Measurements from ENCODE around the gene FAM9A.

FAM9A gene

DNA sequence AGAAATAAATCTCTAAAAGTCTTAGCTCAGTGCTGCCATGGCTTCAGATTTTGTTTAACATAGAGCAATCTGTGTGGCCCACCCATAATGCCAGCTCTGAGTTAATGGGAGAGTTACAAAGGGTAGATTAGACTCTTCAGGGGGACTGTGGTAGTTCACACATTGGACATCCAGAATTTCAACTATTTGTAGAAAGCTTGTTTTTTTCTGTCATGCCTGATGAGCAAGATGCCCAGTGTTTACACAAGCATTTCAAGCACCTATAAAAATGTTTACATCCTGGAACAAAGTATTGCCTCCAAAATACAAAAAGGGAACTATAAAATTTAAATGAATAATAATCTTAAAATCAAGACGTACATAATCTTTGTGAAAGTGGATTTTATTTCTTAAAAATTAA, 43.0 kb upstream of the FAM9A start:
- no peak for DNase-seq
- no peaks in the 10 kb centered on the region for H3K27me3 ChIP-seq (replicated peaks; ENCODE audit: control insufficient read depth, insufficient read depth, low read length, poor library complexity, severe bottlenecking)
- no peaks in the 10 kb centered on the region for H3K9me3 ChIP-seq (ENCODE audit: control insufficient read depth, low read length)
- H3K4me3 ChIP-seq (ENCODE audit: insufficient read depth, low read depth, low read length, poor library complexity, severe bottlenecking): no peak overlapping the region
- H3K4me1 ChIP-seq (ENCODE audit: control insufficient read depth, insufficient read depth, low read length, poor library complexity, severe bottlenecking): no peaks in the 10 kb centered on the region
- no peak overlapping the region for H3K27ac ChIP-seq (ENCODE audit: insufficient read depth, low read length, poor library complexity, severe bottlenecking)
- H3K36me3 ChIP-seq (ENCODE audit: control insufficient read depth, insufficient read depth, low read length): no peaks in the 10 kb centered on the region

DNA sequence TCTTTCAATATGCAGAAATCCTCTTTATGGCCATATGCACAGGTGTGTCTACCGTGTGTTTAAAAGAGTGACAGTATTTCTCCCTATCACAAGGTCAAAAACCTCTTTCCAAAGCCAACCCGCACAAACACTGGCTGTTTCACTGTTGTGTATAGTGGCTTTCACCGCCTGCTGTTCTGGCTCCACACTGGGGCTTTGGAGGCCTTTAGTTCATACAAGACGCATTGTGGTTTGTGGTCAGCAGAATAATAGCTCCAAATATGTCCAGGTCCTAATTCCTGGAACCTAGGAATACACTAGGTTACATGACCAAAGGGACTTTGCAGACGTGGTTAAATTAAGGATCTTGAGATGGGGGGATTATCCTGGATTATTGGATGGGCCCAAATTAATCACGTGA, 40.7 kb upstream of the FAM9A start:
- Histone ChIP-seq H3K27me3 (replicated peaks; ENCODE audit: control insufficient read depth, insufficient read depth, low read length, poor library complexity, severe bottlenecking) (no peaks in the 10 kb centered on the region), H3K4me3 (ENCODE audit: insufficient read depth, low read depth, low read length, poor library complexity, severe bottlenecking) (no peak overlapping the region), H3K27ac (ENCODE audit: insufficient read depth, low read length, poor library complexity, severe bottlenecking) (no peak overlapping the region), H3K4me1 (ENCODE audit: control insufficient read depth, insufficient read depth, low read length, poor library complexity, severe bottlenecking) (no peaks in the 10 kb centered on the region), H3K36me3 (ENCODE audit: control insufficient read depth, insufficient read depth, low read length) (no peaks in the 10 kb centered on the region), H3K9me3 (ENCODE audit: control insufficient read depth, low read length) (no peaks in the 10 kb centered on the region)
- no peak for DNase-seq

- H3K4me3 ChIP-seq (ENCODE audit: insufficient read depth, low read depth, low read length, poor library complexity, severe bottlenecking): no peak overlapping the region
- H3K36me3 ChIP-seq (ENCODE audit: control insufficient read depth, insufficient read depth, low read length): no peaks in the 10 kb centered on the region
- no peak overlapping the region for H3K27ac ChIP-seq (ENCODE audit: insufficient read depth, low read length, poor library complexity, severe bottlenecking)
- DNase-seq: no peak
- H3K27me3 ChIP-seq (replicated peaks; ENCODE audit: control insufficient read depth, insufficient read depth, low read length, poor library complexity, severe bottlenecking): no peaks in the 10 kb centered on the region
- no peaks in the 10 kb centered on the region for H3K4me1 ChIP-seq (ENCODE audit: control insufficient read depth, insufficient read depth, low read length, poor library complexity, severe bottlenecking)
- H3K9me3 ChIP-seq (ENCODE audit: control insufficient read depth, low read length): no peaks in the 10 kb centered on the region
Measured at GRCh38 chrX:8834392-8834791, 33.2 kb upstream of the FAM9A start.

GRCh38 chrX:8832582-8833378, 31.6 kb upstream of the FAM9A start:
- H3K27me3 ChIP-seq (replicated peaks; ENCODE audit: control insufficient read depth, insufficient read depth, low read length, poor library complexity, severe bottlenecking): no peaks in the 10 kb centered on the region
- no peak overlapping the region for H3K4me3 ChIP-seq (ENCODE audit: insufficient read depth, low read depth, low read length, poor library complexity, severe bottlenecking)
- H3K27ac ChIP-seq (ENCODE audit: insufficient read depth, low read length, poor library complexity, severe bottlenecking): no peak overlapping the region
- no peaks in the 10 kb centered on the region for H3K4me1 ChIP-seq (ENCODE audit: control insufficient read depth, insufficient read depth, low read length, poor library complexity, severe bottlenecking)
- no peaks in the 10 kb centered on the region for H3K36me3 ChIP-seq (ENCODE audit: control insufficient read depth, insufficient read depth, low read length)
- no peaks in the 10 kb centered on the region for H3K9me3 ChIP-seq (ENCODE audit: control insufficient read depth, low read length)
- DNase-seq: no peak

DNA sequence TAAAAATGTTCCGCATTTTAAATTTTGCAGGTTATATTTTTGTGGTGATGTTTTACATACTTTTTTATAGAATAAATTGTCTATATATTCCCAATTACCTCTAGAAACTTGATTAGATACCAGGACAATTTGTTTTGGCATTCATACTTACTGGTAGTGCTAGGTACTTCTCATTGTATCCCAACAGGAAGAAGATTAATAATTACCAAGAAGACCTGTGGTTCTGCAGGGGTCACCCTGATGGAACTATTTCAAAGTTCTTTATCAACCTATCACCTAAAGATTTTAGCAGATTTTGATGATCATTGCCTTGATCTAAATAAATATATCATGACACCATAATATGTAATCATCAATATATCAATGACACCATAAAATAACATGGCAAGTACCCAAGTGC, 22.5 kb upstream of the FAM9A start:
- H3K4me1 ChIP-seq (ENCODE audit: control insufficient read depth, insufficient read depth, low read length, poor library complexity, severe bottlenecking): no peaks in the 10 kb centered on the region
- H3K36me3 ChIP-seq (ENCODE audit: control insufficient read depth, insufficient read depth, low read length): no peaks in the 10 kb centered on the region
- H3K4me3 ChIP-seq (ENCODE audit: insufficient read depth, low read depth, low read length, poor library complexity, severe bottlenecking): no peak overlapping the region
- no peak for DNase-seq
- no peak overlapping the region for H3K27ac ChIP-seq (ENCODE audit: insufficient read depth, low read length, poor library complexity, severe bottlenecking)
- H3K9me3 ChIP-seq (ENCODE audit: control insufficient read depth, low read length): no peaks in the 10 kb centered on the region
- H3K27me3 ChIP-seq (replicated peaks; ENCODE audit: control insufficient read depth, insufficient read depth, low read length, poor library complexity, severe bottlenecking): no peaks in the 10 kb centered on the region

DNA sequence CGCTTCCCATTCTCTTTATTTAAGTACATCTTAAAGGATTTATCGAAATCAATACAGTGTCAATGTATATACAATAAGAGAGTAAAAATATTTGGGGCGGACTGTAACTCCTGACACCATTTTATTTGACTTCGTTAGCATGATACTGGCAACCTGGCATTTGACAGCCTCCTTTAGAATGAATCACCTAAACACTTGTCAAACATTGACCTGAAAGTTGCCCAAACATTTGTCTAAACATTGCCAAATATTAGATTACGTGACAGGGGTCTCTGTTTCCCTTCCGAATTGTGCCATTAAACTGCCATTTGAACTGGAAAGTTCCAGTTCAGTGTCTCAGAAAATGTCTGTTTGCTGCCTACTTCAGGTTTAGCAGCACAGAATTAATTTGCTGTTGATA, 20.8 kb upstream of the FAM9A start:
- H3K4me3 ChIP-seq (ENCODE audit: insufficient read depth, low read depth, low read length, poor library complexity, severe bottlenecking): no peak overlapping the region
- no peak for DNase-seq
- H3K36me3 ChIP-seq (ENCODE audit: control insufficient read depth, insufficient read depth, low read length): no peaks in the 10 kb centered on the region
- no peaks in the 10 kb centered on the region for H3K4me1 ChIP-seq (ENCODE audit: control insufficient read depth, insufficient read depth, low read length, poor library complexity, severe bottlenecking)
- no peaks in the 10 kb centered on the region for H3K27me3 ChIP-seq (replicated peaks; ENCODE audit: control insufficient read depth, insufficient read depth, low read length, poor library complexity, severe bottlenecking)
- H3K9me3 ChIP-seq (ENCODE audit: control insufficient read depth, low read length): no peaks in the 10 kb centered on the region
- no peak overlapping the region for H3K27ac ChIP-seq (ENCODE audit: insufficient read depth, low read length, poor library complexity, severe bottlenecking)

DNA sequence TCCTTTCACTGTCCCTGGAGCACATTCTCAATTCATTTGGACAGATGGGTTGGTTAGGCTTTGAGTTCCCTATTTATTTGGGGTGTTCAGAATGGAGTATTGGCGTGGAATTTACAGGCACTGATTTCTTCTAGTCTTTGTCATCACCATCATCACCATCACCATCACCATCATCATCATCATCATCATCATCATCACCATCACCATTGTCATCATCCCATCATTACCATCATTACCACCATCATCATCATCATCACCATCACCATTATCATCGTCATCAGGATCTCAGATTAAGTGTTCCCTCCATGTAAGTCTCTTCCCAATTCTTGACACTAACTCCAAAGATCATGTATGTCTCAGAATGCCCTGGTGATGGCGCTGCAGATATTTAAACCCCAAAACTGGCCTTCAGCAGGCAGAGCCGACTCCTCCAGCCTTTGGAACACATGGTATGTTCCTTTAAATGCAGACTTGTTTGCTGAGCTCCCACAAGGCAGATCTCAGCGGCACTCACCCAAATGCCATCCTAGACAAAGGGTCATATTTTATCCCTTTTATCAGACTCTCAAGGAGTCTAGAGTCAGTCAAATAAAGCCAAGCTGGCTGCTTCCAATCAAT, 19.8 kb upstream of the FAM9A start:
- no peak for DNase-seq
- H3K4me1 ChIP-seq (ENCODE audit: control insufficient read depth, insufficient read depth, low read length, poor library complexity, severe bottlenecking): no peaks in the 10 kb centered on the region

DNA sequence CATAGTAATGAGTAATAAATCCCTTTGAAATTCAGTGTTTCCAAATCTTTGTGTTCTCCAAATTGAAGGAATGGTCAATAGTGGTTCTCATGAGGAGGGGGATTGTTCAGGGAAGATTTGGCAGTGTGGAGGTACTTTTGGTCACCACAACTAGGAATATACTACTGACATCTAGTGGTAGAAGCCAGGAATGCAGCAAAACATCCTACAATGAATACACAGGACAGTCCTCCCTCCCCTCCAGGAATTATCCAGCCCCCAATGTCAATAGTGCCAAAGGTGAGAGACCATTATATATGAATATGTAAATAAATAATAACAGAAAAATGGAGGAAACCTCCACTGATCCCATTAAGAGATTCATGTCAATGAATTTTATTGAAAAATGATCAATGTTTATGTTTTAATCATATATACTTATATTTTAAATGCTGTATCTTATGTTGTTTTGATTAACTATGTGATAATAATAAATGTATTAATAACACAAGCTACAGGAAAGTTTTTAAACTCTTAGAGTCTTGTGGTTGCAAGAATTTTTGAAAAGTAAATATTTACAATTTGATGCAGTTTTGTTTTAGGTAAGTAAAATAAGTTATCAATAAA, 14.4 kb upstream of the FAM9A start:
- no peaks in the 10 kb centered on the region for H3K27me3 ChIP-seq (replicated peaks; ENCODE audit: control insufficient read depth, insufficient read depth, low read length, poor library complexity, severe bottlenecking)
- H3K36me3 ChIP-seq (ENCODE audit: control insufficient read depth, insufficient read depth, low read length): no peaks in the 10 kb centered on the region
- no peaks in the 10 kb centered on the region for H3K4me1 ChIP-seq (ENCODE audit: control insufficient read depth, insufficient read depth, low read length, poor library complexity, severe bottlenecking)
- H3K9me3 ChIP-seq (ENCODE audit: control insufficient read depth, low read length): no peaks in the 10 kb centered on the region
- no peak overlapping the region for H3K4me3 ChIP-seq (ENCODE audit: insufficient read depth, low read depth, low read length, poor library complexity, severe bottlenecking)
- no peak overlapping the region for H3K27ac ChIP-seq (ENCODE audit: insufficient read depth, low read length, poor library complexity, severe bottlenecking)
- no peak for DNase-seq

More for the DNA sequence above, 19.8 kb upstream of the FAM9A start:
- Histone ChIP-seq H3K36me3 (ENCODE audit: control insufficient read depth, insufficient read depth, low read length) (no peaks in the 10 kb centered on the region), H3K9me3 (ENCODE audit: control insufficient read depth, low read length) (no peaks in the 10 kb centered on the region), H3K27ac (ENCODE audit: insufficient read depth, low read length, poor library complexity, severe bottlenecking) (no peak overlapping the region), H3K4me3 (ENCODE audit: insufficient read depth, low read depth, low read length, poor library complexity, severe bottlenecking) (no peak overlapping the region), H3K27me3 (replicated peaks; ENCODE audit: control insufficient read depth, insufficient read depth, low read length, poor library complexity, severe bottlenecking) (no peaks in the 10 kb centered on the region)

- no peak for DNase-seq
- H3K4me3 ChIP-seq (ENCODE audit: insufficient read depth, low read depth, low read length, poor library complexity, severe bottlenecking): no peak overlapping the region
- H3K4me1 ChIP-seq (ENCODE audit: control insufficient read depth, insufficient read depth, low read length, poor library complexity, severe bottlenecking): no peaks in the 10 kb centered on the region
- H3K27me3 ChIP-seq (replicated peaks; ENCODE audit: control insufficient read depth, insufficient read depth, low read length, poor library complexity, severe bottlenecking): no peaks in the 10 kb centered on the region
- H3K9me3 ChIP-seq (ENCODE audit: control insufficient read depth, low read length): no peaks in the 10 kb centered on the region
- H3K27ac ChIP-seq (ENCODE audit: insufficient read depth, low read length, poor library complexity, severe bottlenecking): no peak overlapping the region
- no peaks in the 10 kb centered on the region for H3K36me3 ChIP-seq (ENCODE audit: control insufficient read depth, insufficient read depth, low read length)
Measured at GRCh38 chrX:8813036-8813435, 11.9 kb upstream of the FAM9A start.

DNA sequence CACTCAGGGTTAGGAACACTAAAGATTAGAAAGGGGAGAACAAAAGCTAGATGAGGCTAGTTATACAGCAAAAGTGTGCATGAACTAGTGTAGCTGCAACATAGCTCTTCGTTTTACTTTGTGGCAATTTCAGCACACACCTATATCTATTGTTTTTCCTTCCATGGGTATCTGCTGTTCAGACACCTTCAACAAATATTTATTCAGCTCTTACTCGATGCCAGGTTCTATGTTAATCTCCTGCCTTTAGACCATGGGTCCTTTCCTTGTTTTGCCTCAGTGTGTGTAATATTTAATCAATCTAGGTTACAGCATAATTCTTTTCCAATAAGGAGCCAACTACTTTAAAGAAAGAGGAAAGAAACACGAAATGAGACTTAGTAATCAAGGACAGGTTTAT, 10.4 kb upstream of the FAM9A start:
- DNase-seq: no peak
- Histone ChIP-seq H3K9me3 (ENCODE audit: control insufficient read depth, low read length) (no peaks in the 10 kb centered on the region), H3K27me3 (replicated peaks; ENCODE audit: control insufficient read depth, insufficient read depth, low read length, poor library complexity, severe bottlenecking) (no peaks in the 10 kb centered on the region), H3K36me3 (ENCODE audit: control insufficient read depth, insufficient read depth, low read length) (no peaks in the 10 kb centered on the region), H3K27ac (ENCODE audit: insufficient read depth, low read length, poor library complexity, severe bottlenecking) (no peak overlapping the region), H3K4me1 (ENCODE audit: control insufficient read depth, insufficient read depth, low read length, poor library complexity, severe bottlenecking) (no peaks in the 10 kb centered on the region), H3K4me3 (ENCODE audit: insufficient read depth, low read depth, low read length, poor library complexity, severe bottlenecking) (no peak overlapping the region)

All from effector memory CD4-positive, alpha-beta T cell (primary cell).